Sigmoid colon (tissue), 7 donors: ENCODE results near the gene RCAN1. TPM values are rescaled to one million over a fixed set of nuclear protein-coding genes. Genes with fewer than 3 reads are reported as not detected.

Experiments used
- DNase-seq: peaks from one replicate; pipeline ENCODE4 v3.0.0-alpha.2; 2019
- H3K27ac ChIP-seq, 4 donors: fragments of 200-600 bp; sonication (generic); one replicate each; pipeline ENCODE4 v1.5.1; 2016 to 2019; ENCODE audit warnings: mild to moderate bottlenecking in 1 of 4
- H3K27me3 ChIP-seq, 3 donors: fragments of 200-600 bp; sonication (generic); one replicate each; pipeline ENCODE4 v1.5.1; 2019; ENCODE audit warnings: mild to moderate bottlenecking in 1 of 3
- H3K36me3 ChIP-seq, 4 donors: fragments of 200-600 bp; sonication (generic); one replicate each; pipeline ENCODE4 v1.5.1; 2016 to 2019
- H3K4me1 ChIP-seq, 4 donors: fragments of 200-600 bp; sonication (generic); one replicate each; pipeline ENCODE4 v1.5.1; 2017 to 2019
- H3K4me3 ChIP-seq, 4 donors: fragments of 200-600 bp; sonication (generic); one replicate each; pipeline ENCODE4 v1.5.1; 2017 to 2019; ENCODE audit warnings: mild to moderate bottlenecking in 2 of 4, moderate library complexity in 1 of 4
- H3K9me3 ChIP-seq, 4 donors: fragments of 200-600 bp in 3 of 4; sonication (generic) in 3 of 4; one replicate each; pipeline versions ENCODE4 v1.5.1 to v1.6.1; 2013 to 2019
- CTCF ChIP-seq, 4 experiments: fragments of 450-650 bp in 3 of 4; fragments of 200-600 bp in 1 of 4; IDR thresholded peaks; one replicate each; pipeline ENCODE4 v1.5.1; 2016 to 2019; ENCODE audit warnings: antibody characterized with exemption in 4 of 4, mild to moderate bottlenecking in 3 of 4, moderate library complexity in 2 of 4
- EP300 ChIP-seq, 4 donors: sonication (generic); formaldehyde crosslinking; IDR thresholded peaks; one replicate each; pipeline ENCODE4 v1.6.1; 2017; ENCODE audit warnings: antibody characterized with exemption in 4 of 4
- POLR2A ChIP-seq, 2 donors: fragments of 450-650 bp; IDR thresholded peaks; one replicate each; pipeline ENCODE4 v1.6.1; 2016; ENCODE audit warnings: antibody characterized with exemption in 2 of 2, mild to moderate bottlenecking in 2 of 2, moderate library complexity in 2 of 2
- POLR2AphosphoS5 ChIP-seq, 4 donors: sonication (generic); formaldehyde crosslinking; IDR thresholded peaks; one replicate each; pipeline ENCODE4 v1.6.1; 2017; ENCODE audit warnings: antibody characterized with exemption in 4 of 4
- WGBS, 2 donors: extraction: QIAGEN DNeasy Blood & Tissue Kit; methylation state at CpG; one replicate each; pipeline ENCODE4 v1.1.7; 2013; 5-methylcytosine and 5-hydroxymethylcytosine counted together
- intact Hi-C: fragments of 100-400 bp; cut with DNase I; formaldehyde crosslinking; loops from one replicate; pipeline ENCODE4 v1.15.1; 2023
- polyA plus RNA-seq, 3 donors: library from polyadenylated mRNA; stranded (reverse); fragments of 200-250 nt; gene quantifications; one replicate each; pipeline ENCODE4 v1.2.3, GENCODE V29; 2013
- total RNA-seq, 4 donors: library from RNA; depleted of rRNA; stranded (reverse); fragments of >200 nt; gene quantifications; one replicate each; pipeline ENCODE4 v1.1.0, GENCODE V29; 2016
- donor health status: healthy with polysubstance abuse.
- donor health status: Bipolar disorder and iron deficiency.
- donor health status: healthy.

The RCAN1 gene
- total and polyA plus RNA-seq, 7 donors: 21.4 to 148 (median 38.3) TPM

GRCh38 chr21:34650861-34651431 is 36.0 kb upstream of the RCAN1 start:
- Histone ChIP-seq H3K36me3 (no peaks in the 10 kb centered on the region), H3K27me3 (peaks cover 0 to 14% (median 0%) of the 10 kb centered on the region in 3 donors), H3K4me3 (no peak overlapping the region), H3K27ac (no peak overlapping the region), H3K4me1 (no peaks in the 10 kb centered on the region), H3K9me3 (peaks cover 0 to 5% (median 0%) of the 10 kb centered on the region in 4 donors)
- TF ChIP-seq POLR2A (IDR thresholded peaks at IDR 0.05) (no peak), POLR2AphosphoS5 (IDR thresholded peaks at IDR 0.05) (no peak), CTCF (IDR thresholded peaks at IDR 0.05) (no peak), EP300 (IDR thresholded peaks at IDR 0.05) (no peak)
- DNase-seq: no peak
- intact Hi-C loops: no loop called here
- 7 to 26% methylated on average over 1 of the region's 1 CpG for WGBS, 2 donors

DNA sequence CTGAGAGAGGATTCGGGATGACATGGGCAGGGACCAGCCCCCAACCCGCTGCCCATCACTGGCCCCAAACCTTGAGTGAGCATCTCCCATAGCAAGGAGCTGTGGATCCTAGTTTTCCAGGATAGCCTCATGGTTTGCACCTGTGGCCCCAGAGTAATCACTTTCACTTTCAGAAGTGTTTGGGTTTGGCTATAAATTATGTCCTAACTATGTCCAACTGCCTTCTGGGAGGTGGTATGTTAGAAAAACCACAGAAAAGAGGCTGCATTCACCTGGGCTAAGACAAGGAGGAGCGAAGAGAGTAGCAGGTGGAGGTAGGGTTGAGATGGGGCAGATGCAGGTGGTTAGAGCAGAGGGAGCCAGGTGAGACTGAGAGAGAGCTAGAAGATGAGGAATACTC is 34.5 kb upstream of the RCAN1 start:
- Histone ChIP-seq H3K4me3 (no peak overlapping the region), H3K36me3 (no peaks in the 10 kb centered on the region), H3K9me3 (peaks cover 0 to 5% (median 0%) of the 10 kb centered on the region in 4 donors), H3K27ac (no peak overlapping the region), H3K27me3 (peaks cover 0 to 14% (median 0%) of the 10 kb centered on the region in 3 donors), H3K4me1 (no peaks in the 10 kb centered on the region)
- no peak for TF ChIP-seq POLR2AphosphoS5 (IDR thresholded peaks at IDR 0.05)
- no peak for TF ChIP-seq POLR2A (IDR thresholded peaks at IDR 0.05)
- no peak for TF ChIP-seq CTCF (IDR thresholded peaks at IDR 0.05)
- no peak for TF ChIP-seq EP300 (IDR thresholded peaks at IDR 0.05)
- 71 to 74% methylated on average over 3 of the region's 3 CpGs for WGBS, 2 donors
- intact Hi-C loops: no loop called here
- no peak for DNase-seq

DNA sequence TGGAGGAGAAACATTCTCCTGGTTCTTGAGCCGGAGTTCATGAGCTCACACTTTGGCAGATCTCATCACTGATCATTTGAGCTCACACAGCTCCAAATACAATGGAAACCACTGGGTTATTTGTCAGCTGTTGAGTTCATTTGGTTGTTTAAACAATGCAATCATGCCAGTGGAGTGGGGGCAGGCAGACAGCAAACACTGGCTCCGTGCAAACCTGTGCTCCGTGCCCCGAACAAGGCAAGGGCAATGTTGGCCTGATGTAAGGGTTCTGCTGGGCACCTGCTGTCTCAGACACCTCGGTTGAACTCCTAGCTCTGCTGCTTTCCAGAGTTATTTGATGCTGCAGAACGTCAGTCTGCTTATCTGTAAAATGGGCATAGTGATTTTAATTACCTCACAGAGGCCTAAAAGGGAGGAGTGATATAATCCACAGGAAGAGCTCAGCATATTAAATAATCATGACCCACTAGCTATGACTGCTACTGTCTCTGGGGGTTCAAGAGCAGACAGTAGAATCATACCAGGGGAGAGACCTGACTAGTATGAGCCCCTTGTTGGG is 33.9 kb upstream of the RCAN1 start:
- TF ChIP-seq POLR2A (IDR thresholded peaks at IDR 0.05): no peak
- TF ChIP-seq CTCF (IDR thresholded peaks at IDR 0.05): no peak
- no peak for TF ChIP-seq POLR2AphosphoS5 (IDR thresholded peaks at IDR 0.05)
- no peak for TF ChIP-seq EP300 (IDR thresholded peaks at IDR 0.05)
- Histone ChIP-seq H3K36me3 (no peaks in the 10 kb centered on the region), H3K9me3 (peaks cover 0 to 5% (median 0%) of the 10 kb centered on the region in 4 donors), H3K27ac (no peak overlapping the region), H3K4me3 (no peak overlapping the region), H3K27me3 (peaks cover 0 to 14% (median 0%) of the 10 kb centered on the region in 3 donors), H3K4me1 (no peaks in the 10 kb centered on the region)
- WGBS, 2 donors: 79 to 81% methylated on average over 6 of the region's 6 CpGs
- intact Hi-C loops: no loop called here
- no peak for DNase-seq

- DNase-seq: no peak
- no peaks in the 10 kb centered on the region for H3K4me1 ChIP-seq
- TF ChIP-seq POLR2AphosphoS5 (IDR thresholded peaks at IDR 0.05) (no peak), POLR2A (IDR thresholded peaks at IDR 0.05) (no peak), CTCF (IDR thresholded peaks at IDR 0.05) (no peak), EP300 (IDR thresholded peaks at IDR 0.05) (no peak)
- no peak overlapping the region for H3K27ac ChIP-seq
- intact Hi-C loops: no loop called here
- no peaks in the 10 kb centered on the region for H3K36me3 ChIP-seq
- no peak overlapping the region for H3K4me3 ChIP-seq
- peaks cover 0 to 5% (median 0%) of the 10 kb centered on the region in 4 donors for H3K9me3 ChIP-seq
- H3K27me3 ChIP-seq: peaks cover 0 to 14% (median 0%) of the 10 kb centered on the region in 3 donors
- 71 to 75% methylated on average over 6 of the region's 6 CpGs for WGBS, 2 donors
Measured at GRCh38 chr21:34647555-34647954, 32.6 kb upstream of the RCAN1 start.
